Stimulated activated CD4-positive, alpha-beta T cell treated with anti-CD3 and anti-CD28 coated beads, Interleukin-4, amount 100 ng/mL, for 24 hours (primary cell): ENCODE data around the gene KCNK1.

Source experiments
- DNase-seq: peaks from one replicate; pipeline ENCODE4 v3.0.0-alpha.2; 2020

KCNK1 gene

GRCh38 chr1:233640179-233640578, 26.3 kb downstream of the KCNK1 start:
- DNase-seq, result no peak

DNA sequence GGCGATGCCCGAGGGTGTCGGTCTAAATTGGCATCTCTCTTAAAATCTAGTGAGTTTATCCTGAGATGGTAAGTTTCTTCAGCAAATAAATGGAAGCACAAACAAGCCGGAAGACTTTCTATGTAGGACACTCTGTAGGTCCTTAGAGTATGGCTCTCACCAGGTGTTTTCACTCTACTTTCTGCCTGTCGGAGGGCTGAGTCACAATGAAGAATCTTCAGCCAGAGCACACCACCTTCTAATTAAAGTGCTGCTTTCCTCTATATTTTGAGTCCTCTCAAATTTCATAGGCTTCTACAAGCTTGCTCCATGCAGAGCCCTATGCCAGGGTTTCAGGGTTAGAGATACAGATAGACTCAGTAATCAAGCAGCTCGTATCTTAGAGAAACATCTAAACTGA, 27.1 kb downstream of the KCNK1 start:
- DNase-seq, result no peak

DNA sequence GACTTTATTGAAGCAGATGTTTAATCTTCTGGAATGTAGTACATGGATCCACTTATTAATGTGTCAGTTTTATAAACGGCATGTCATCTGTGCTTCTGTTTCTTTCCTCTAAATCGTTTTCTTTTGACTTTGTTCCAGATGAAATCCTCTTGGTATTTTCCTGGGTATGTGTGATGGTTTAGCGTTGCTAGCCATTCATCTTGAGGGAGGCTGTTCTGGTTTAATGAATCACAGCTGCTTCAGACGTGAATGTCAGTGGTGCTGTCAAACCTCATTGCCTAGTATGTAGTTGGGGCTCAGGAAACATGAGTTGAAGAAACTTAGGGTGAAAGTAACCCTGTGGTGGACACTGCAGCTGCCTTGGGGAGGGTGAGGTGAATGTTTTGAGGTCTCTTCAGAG, 33.2 kb downstream of the KCNK1 start:
- no peak for DNase-seq

DNA sequence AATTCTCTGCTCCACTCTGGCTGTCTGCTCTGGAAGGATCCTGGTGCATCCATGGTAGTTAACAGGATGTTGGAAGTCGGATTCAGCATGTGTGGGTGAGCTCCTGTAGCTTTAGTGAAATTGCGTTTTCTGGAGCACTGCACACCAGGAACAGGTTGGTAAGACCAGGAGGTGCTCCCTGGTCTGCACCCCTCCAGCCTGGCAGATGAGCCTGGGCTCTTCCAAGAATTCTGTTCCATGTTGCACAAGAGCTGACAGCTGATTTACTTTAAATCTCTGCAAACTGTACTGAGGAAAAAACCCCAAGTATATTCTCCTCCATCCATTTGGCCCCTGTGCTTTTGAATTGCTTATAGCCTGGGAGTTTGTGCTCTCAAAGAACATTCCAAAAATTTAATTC, 33.7 kb downstream of the KCNK1 start:
- no peak for DNase-seq

DNA sequence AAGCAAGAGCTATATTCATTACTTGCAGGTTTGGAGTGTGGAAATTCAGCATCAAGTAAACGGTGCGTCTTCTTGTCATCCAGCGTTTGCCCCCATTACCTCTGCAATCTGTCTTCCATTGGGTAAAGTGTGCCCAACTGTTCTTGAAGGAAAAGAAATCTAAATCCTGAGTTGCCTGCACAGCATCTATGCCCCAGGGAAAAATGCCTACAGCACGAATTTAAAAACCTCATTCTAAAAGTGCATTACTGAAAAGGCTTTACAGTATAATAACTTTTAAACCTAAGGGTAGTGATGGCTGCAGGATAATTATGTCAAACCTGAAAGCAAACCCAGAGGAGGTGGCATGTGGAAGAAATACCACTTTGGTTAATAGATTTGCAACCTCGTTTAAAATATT, 37.2 kb downstream of the KCNK1 start:
- DNase-seq, result no peak

DNA sequence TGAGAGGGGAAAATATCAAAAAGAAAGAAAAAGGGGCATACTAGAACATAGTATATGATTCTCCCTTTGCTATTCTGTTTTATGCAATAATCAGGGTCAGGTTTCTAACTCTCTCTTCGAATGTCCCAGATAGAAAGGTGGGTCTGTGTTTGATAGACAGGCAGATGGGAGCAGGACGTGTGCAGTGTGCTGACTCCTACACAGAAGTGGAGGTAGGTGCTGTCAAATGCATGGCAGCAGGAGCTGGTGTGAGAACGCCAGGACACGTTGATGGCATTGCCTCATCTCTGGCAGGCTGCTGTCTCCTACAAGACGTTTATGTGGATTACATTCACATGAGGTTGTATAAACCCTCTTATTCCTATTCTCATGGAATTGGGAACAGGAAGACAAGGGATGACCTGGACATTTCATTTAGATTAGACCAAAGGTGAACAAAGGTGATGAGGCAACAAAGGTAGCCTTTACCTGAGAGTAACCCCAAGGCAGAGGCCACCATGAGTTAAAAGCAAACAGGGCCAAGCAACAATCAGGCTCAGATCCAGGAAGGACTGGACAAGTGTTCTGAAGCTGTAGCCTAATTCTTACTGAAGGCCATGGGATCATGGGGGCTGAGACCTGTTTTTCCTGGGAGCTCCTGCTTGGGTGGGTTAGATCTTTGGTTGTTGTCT, 37.8 kb downstream of the KCNK1 start:
- no peak for DNase-seq

GRCh38 chr1:233652526-233652925, 38.6 kb downstream of the KCNK1 start:
- no peak for DNase-seq

DNA sequence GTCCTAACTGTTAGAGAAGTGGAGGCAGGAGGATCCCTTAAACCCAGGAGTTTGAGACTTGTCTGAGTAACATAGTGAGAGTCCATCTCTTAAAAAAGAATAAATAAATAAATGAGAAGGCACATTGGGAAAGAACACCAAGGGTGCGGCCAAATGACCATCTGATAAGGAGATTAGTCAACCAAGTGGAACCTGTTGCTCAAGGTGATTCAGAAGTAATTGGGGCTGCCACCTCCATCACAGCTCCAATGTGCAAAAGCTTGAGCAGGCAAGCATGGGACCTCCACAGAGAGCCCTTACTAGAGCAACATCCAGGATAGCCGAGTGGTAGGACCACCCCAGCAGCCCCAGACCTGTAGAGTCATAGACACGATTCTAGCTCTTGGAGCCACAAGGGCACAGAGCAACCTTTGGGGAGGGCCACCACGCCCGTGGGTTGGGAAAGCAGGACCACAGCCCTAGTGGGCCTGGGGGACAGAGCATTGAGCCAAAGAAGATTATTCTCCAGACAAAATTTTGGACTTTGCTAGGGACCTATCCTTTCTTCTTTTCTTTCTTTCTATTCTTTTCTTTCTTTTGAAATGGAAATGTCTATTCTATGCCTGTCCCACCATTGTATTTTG, 40.9 kb downstream of the KCNK1 start:
- no peak for DNase-seq

- no peak for DNase-seq
Observed at GRCh38 chr1:233655301-233655740, 41.4 kb downstream of the KCNK1 start.

DNA sequence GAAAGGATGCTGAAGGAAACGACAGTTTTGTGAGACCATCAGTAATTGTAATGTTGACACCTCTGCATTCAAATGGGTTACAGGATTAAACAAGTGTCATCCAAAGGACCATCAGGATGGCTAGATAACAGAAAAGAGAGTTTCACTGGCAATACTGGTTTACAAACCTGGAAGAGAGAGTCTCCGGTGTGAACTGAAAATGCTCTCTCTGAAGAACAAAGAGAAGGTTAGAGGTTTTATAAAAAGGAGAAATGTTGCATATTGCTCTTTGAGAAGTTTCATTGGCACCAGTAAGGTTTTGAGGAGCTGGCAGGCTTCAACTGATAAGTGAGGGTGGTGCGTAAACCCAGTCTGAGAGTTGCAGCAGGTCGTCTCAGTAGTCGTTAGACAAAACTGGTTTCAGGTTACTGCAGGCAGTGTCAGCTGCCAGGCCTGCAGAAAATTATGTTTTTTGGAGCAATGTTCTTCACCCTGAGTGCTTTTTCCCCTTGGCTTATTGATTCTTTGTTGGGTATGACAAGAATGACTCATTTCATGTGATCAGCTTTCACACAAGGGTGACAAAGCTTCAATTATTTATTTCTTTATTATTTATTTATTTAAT, 42.2 kb downstream of the KCNK1 start:
- no peak for DNase-seq

GRCh38 chr1:233656687-233657086, 42.8 kb downstream of the KCNK1 start:
- no peak for DNase-seq

GRCh38 chr1:233657466-233657865, 43.6 kb downstream of the KCNK1 start:
- no peak for DNase-seq

GRCh38 chr1:233659495-233659894, 45.6 kb downstream of the KCNK1 start:
- DNase-seq, result no peak

- DNase-seq, result no peak
Observed at GRCh38 chr1:233661376-233662159, 47.7 kb downstream of the KCNK1 start.

DNA sequence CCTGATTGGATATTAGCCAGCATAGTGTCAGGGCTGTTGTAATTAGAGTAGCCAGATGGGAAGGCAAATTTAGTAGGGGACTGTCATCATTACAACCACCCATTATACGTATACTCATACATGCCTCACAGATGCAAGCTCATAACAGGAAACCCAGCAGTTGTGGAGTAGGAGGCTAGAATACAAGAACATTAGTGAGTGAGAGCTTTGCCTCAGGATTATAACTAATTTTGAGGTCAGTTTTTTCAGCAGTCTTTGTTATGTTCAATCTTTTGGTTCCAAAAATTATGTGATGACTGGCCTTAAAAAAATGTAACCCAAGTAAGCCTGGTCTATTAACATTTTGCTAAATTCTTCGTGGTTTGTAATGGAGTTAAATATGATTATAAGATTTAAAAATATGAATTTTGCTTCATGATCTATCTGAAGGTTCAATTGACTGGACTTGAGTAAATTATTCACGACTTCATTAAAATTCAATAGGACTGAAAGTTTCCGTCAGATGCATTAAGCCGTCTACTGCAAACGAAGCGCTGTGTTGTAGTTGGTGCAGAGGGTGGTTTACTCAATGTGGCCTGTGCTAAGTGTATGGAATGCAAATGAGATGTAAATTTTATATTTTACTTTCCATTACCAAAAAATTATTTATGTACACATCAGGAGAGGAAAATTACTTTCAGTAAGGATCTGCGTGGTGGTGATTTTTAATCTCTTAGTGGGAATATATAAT, 48.8 kb downstream of the KCNK1 start:
- no peak for DNase-seq

GRCh38 chr1:233664253-233664652, 50.3 kb downstream of the KCNK1 start:
- DNase-seq, result no peak

GRCh38 chr1:233664804-233665574, 51.1 kb downstream of the KCNK1 start:
- DNase-seq, result no peak

DNA sequence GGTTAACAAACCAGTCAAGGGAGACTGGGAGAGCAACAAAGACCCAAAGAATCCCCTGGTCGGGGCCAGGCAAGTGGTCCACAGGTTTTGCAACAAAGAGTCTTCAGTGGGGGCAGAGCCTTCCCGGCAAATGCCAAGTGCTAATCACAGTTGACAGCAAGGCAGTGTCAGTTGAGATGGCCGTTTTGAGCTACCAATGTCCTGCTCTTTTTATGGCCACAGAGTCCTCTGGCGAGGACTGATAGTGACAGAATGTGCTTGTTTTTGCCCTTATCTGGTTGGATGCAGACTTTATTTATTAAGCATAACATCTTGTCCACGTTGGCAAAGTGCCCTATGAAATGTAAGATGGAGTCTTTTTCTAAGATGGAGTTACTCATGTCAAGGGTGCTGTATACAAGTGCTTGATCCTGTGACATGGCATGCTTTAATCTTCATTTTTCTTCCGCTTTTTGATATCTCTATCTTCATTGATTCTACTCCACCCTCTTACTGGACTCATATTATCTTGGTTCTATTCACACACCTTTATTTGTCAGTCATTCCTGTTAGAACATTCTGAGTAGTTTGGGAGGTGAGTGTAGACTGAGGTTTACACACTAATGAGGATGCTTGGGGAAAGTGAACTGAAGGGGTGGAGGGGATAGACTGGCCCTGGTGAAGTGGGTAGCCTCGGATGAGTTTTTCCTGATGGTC, 51.8 kb downstream of the KCNK1 start:
- DNase-seq, result no peak

- no peak for DNase-seq
Observed at GRCh38 chr1:233667741-233668140, 53.8 kb downstream of the KCNK1 start.

GRCh38 chr1:233668146-233668724, 54.3 kb downstream of the KCNK1 start:
- no peak for DNase-seq

- no peak for DNase-seq
Observed at GRCh38 chr1:233668725-233669294, 54.9 kb downstream of the KCNK1 start.
